IMR-90 (cell line): ENCODE measurements around the gene UMOD.

Experiments used
- BHLHE40 ChIP-seq: fragments of 150-350 bp; IDR thresholded peaks from 2 replicates; pipeline ENCODE4 v1.6.1; 2016; ENCODE audit warnings: mild to moderate bottlenecking, low read depth, low read length
- FOS ChIP-seq: fragments of 150-350 bp; IDR thresholded peaks from 2 replicates; pipeline ENCODE4 v1.6.1; 2016; ENCODE audit warnings: low read depth, low read length
- MAFK ChIP-seq: IDR thresholded peaks from 2 replicates; pipeline ENCODE4 v1.6.1; 2012; ENCODE audit warnings: low read depth, low read length, improper control_type of control experiment
- POLR2A ChIP-seq: IDR thresholded peaks from 2 replicates; pipeline ENCODE4 v1.6.1; 2012; ENCODE audit warnings: mild to moderate bottlenecking, low read depth, low read length
- RAD21 ChIP-seq: IDR thresholded peaks from 2 replicates; pipeline ENCODE4 v1.6.1; 2012; ENCODE audit warnings: low read length, improper control_type of control experiment
- SMC3 ChIP-seq: fragments of 150-350 bp; IDR thresholded peaks from 2 replicates; pipeline ENCODE4 v1.6.1; 2016; ENCODE audit warnings: low read depth, mild to moderate bottlenecking, antibody characterized with exemption, low read length, moderate library complexity
- USF2 ChIP-seq: fragments of 150-350 bp; IDR thresholded peaks from 2 replicates; pipeline ENCODE4 v1.6.1; 2017; ENCODE audit warnings: mild to moderate bottlenecking, antibody characterized with exemption, low read length, low read depth
- TF ChIP-seq, protein P1 (sequence below): conservative IDR thresholded peaks from 2 replicates; pipeline ENCODE4 v1.5.1; 2012; ENCODE audit warnings: mild to moderate bottlenecking, low read depth, low read length, improper control_type of control experiment

- TF ChIP-seq, protein P1, sequence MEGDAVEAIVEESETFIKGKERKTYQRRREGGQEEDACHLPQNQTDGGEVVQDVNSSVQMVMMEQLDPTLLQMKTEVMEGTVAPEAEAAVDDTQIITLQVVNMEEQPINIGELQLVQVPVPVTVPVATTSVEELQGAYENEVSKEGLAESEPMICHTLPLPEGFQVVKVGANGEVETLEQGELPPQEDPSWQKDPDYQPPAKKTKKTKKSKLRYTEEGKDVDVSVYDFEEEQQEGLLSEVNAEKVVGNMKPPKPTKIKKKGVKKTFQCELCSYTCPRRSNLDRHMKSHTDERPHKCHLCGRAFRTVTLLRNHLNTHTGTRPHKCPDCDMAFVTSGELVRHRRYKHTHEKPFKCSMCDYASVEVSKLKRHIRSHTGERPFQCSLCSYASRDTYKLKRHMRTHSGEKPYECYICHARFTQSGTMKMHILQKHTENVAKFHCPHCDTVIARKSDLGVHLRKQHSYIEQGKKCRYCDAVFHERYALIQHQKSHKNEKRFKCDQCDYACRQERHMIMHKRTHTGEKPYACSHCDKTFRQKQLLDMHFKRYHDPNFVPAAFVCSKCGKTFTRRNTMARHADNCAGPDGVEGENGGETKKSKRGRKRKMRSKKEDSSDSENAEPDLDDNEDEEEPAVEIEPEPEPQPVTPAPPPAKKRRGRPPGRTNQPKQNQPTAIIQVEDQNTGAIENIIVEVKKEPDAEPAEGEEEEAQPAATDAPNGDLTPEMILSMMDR = no peak
- TF ChIP-seq SMC3 = no peak
- TF ChIP-seq POLR2A = no peak
- TF ChIP-seq BHLHE40 = no peak
- TF ChIP-seq RAD21 = no peak
- no peak for TF ChIP-seq FOS
- TF ChIP-seq MAFK = no peak
- TF ChIP-seq USF2 = no peak
These were observed 66.5 kb downstream of the UMOD start for GRCh38 chr16:20285993-20286499.
